ENCODE measurements around the gene HLCS.
A peak's percentile ranks its signal among the peaks of the same experiment; 100 is the strongest.
"Not testable (repeated sequence)": the region's sequence is repeated elsewhere in the genome, so short reads cannot be mapped to it uniquely, and the experiment has no call there.

Gene HLCS

DNA sequence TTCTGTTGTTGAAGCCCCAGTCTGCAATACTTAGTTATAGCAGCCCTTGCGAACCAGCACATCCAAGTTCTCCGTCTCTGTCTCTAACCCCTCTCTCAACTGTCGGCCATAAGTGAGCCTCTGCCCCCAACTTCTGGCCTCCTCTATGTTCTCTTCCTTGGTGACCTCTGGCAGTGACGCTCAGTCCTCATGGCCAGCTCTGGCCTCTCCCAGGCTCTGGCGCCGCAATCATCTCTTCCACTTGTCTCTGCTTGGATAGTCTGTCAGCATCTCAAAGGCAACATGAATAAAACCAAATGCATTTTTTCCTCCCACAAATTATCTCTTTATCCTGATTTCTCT is 8.4 kb upstream of the HLCS start:
- FAIRE-seq (no peak), DNase-seq (ENCODE audit: insufficient read length, low spot score) (no peak)
- TF ChIP-seq POLR2A (IDR thresholded peaks at IDR 0.05; ENCODE audit: low read depth, low read length), result no peak

DNA sequence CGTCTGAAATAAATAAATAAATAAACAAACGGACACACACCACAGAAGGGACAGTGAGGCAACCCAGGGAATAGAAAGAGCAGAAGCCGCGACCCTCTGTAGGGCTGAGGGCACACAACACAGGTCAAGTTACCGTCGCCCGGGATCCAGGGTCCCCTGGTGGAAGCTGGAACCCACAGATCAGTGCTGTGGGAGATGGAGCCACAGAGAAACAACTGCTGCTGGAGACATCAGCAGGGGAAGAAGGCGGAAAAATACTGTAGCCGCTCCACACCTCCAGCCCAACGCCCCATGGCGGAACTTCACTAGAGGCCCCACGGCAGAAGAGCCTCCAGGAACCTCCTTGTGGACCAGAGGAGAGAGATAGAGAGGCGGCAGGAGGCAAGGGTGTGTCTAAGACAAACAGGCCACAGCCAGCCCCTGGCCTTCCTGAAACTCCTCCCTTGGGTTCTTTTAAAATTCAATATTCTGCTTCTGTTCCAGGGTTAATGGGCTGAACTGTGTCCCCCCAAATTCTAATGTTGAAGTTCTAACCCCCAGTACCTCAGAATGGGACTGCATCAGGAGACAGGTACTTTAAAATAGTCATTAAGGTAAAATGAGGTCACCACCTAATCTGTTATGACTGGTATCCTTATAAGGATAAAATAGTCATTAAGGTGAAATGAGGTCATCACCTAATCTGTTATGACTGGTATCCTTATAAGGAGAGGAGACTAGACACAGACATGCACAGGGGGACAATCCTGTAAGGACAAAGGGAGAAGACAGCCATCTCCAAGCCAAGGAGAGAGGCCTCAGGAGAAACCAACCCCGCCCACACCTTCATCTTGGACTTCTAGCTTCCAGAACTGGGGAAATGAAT is 7.7 kb upstream of the HLCS start:
- no peak for TF ChIP-seq POLR2A (IDR thresholded peaks at IDR 0.05; ENCODE audit: low read depth, low read length)
- no peak for DNase-seq (ENCODE audit: insufficient read length, low spot score)
- FAIRE-seq, result no peak

DNA sequence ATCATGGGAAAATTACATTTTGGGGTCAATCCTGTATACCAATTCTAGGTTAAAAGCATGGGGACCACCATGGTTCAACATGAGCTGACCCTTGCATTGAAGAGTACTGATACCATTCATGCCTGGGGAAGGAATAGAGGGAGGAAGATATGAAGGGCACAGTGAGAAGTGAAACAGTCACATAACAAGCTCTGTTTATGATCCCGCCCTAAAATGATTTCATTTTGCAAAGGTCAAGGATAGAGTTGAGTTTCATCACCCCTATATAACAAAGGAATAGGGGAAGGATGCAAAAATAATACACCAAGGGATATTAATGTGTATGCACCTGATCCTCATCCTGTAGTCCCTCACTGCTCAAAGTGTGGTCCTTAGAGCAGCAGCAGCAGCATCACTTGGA is 2.5 kb upstream of the HLCS start:
- DNase-seq (ENCODE audit: insufficient read length, low spot score), result no peak
- no peak for TF ChIP-seq POLR2A (IDR thresholded peaks at IDR 0.05; ENCODE audit: low read depth, low read length)
- no peak for FAIRE-seq

DNA sequence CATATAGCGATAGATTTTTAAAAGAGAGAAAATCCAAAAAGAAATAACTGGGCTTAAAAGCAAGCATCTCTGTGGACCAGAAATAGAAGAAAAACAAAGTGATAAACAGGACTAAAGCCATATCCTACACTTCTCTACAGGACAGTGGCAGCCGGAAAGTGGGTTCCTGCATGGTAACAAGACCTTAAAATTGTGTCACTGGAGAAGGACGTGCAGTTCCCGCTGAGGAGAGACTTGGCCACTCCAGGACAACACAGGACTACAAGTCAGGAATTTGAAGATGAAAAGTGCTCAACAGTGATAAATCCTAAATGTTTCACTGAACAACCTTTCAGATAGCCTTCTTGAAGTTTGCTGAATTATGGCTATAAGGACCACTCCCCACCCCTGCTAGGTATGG is 1.9 kb upstream of the HLCS start:
- FAIRE-seq (no peak), DNase-seq (ENCODE audit: insufficient read length, low spot score) (no peak)
- TF ChIP-seq POLR2A (IDR thresholded peaks at IDR 0.05; ENCODE audit: low read depth, low read length), result no peak

DNA sequence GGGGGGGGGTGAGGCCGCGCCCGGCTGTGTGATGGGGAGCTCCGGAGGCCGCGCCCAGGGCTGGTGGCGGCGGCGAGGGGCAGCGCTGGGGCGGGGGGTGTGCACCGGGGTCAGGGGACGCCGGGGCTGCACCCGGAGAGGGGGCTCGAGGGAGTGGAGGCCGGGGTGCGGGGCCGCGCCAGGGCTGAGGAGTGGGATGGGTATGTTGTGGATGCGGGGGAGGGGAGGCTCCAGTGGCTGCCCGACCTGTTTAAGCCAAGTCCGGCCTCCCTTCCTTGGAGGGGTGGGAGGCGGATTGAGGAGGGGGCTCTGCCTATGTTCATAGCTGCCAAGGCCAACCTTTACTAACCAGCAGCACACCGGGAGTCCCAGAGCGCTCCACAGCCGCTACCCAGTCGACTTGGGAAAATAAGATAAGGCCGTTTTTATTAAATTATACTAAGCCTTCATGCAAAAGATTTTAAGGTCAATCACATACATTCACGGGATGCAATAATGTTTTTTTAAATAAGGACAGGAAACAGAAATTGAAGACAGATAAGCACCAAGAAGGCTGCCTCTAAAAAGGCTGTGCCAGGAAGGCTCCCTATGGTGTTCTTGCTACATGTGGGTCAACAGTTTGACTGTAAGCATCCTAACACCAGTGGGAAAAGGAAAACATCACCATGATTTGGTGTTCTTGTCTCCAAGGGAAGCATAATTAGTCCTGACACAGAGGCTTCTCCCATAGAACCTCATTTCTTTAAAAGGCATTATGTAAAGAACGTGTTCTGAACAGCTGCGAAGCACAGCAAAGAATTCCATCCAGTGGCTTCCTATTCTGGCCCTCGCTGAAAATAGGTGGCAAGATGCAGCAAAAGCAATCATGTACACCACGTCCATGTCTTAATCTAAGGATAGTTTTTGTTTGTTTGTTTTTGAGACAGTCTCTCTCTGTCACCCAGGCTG is 626 bp upstream of the HLCS start:
- no peak for TF ChIP-seq POLR2A (IDR thresholded peaks at IDR 0.05; ENCODE audit: low read depth, low read length)
- no peak for FAIRE-seq
- no peak for DNase-seq (ENCODE audit: insufficient read length, low spot score)

DNA sequence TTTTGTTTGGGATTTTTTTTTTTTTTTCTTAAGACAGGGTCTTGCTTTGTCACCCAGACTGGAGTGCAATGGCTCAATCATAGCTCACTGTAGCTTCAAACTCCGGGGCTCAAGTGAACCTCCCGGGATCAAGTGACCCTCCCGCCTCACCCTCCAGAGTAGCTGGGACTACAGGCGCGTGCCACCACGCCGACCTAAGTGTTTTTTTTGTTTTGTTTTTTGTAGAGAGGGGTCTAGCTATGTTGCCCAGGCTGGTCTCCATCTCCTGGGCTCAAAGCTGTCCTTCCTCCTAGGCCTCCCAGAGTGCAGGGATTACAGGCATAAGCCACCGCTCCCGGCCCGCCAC is 776 bp downstream of the HLCS start:
- no peak for TF ChIP-seq POLR2A (IDR thresholded peaks at IDR 0.05; ENCODE audit: low read depth, low read length)

DNA sequence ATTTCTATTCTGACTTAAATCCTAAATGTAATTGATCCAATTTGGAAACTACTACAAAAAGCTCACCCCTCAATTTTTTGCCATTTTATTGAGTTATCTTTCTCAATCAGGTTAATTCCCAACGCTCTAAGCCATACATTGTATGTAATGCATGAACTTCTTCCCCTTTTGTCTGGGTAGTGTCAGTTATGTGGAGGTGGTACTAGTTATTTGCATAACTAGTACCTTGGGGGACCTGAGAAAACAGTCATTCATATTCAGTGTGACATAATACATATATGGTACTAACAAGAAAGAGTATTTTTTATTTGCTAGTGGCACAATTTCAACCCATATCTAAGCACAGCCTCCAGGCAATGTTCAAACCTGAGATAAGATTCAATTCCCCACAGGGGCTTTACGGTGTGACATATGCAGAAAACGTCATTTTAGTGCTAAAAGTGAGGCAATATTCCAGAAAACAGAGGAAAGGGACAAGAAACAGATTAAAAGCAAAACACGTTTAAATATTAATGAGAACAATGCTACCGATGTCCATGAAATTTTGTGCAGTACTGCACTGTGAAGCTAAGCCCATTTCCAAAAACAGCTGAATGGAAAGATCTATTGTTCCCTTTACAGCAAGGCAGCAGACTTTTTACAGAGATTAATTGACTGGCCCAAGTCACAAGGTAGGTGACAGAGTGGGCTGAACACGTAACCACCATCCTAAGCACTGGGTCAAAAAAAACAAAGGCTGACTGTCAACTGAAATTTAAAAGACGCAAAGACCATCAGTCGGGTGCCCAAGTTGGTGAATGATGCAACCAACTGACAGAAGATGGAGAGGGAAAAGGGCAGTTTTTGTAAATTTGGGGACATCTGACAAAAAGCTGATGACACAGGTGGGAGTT is 1.4 kb downstream of the HLCS start:
- FAIRE-seq, result no peak
- TF ChIP-seq POLR2A (IDR thresholded peaks at IDR 0.05; ENCODE audit: low read depth, low read length), result no peak
- no peak for DNase-seq (ENCODE audit: insufficient read length, low spot score)

More for the DNA sequence above, 776 bp downstream of the HLCS start:
- FAIRE-seq (no peak), DNase-seq (ENCODE audit: insufficient read length, low spot score) (no peak)

DNA sequence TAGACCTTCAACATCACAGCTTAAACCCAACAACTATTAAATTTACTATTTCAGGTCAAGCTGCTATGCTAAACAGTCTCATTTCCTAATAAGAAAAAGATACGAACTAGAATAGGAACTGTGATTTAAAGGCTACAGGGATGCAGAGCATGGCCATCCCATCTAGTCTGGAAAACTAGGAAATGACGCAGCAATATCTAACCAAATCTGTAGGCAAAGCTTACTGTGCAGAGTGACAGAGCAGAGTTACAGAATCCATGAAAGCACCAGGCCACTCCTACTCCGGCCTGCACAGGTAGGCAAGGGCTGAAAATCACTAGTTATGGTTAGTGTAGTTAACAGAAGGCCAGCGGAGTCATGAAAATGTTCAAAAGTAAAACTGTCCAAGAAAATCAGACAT is 2.1 kb downstream of the HLCS start:
- TF ChIP-seq POLR2A (IDR thresholded peaks at IDR 0.05; ENCODE audit: low read depth, low read length), result no peak

DNA sequence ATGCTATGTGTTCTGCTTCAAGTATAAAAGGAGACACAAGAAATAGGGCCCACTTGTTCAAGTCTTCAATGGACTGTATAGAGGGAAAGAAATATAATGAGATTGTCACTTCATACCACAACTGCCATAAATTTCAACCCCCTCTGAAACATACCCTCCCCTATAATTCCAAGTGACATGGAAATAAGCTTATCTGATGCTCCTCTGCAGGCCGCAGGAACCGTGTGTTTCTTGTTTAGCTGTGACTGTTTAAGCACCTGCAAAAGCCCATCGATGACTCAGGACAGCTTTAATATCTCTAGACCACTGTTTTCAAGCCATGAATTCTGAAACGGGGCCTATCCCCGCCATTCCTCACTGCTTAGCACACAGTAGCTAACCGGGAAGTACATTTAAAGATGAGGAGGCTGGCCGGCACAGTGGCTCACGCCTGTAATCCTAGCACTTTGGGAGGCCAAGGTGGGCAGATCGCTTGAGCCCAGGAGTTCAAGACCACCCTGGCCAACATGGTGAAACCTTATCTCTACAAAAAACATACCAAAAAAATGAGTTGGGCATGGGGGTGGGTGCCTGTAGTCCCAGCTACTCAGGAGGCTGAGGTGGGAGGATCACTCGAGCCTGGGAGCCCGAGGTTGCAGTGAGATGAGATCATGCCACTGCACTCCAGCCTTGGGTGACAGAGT is 4.2 kb downstream of the HLCS start:
- TF ChIP-seq POLR2A (IDR thresholded peaks at IDR 0.05; ENCODE audit: low read depth, low read length), result no peak
- DNase-seq (ENCODE audit: insufficient read length, low spot score) (no peak), FAIRE-seq (no peak)

More for the DNA sequence above, 2.1 kb downstream of the HLCS start:
- DNase-seq (ENCODE audit: insufficient read length, low spot score) (no peak), FAIRE-seq (no peak)

DNA sequence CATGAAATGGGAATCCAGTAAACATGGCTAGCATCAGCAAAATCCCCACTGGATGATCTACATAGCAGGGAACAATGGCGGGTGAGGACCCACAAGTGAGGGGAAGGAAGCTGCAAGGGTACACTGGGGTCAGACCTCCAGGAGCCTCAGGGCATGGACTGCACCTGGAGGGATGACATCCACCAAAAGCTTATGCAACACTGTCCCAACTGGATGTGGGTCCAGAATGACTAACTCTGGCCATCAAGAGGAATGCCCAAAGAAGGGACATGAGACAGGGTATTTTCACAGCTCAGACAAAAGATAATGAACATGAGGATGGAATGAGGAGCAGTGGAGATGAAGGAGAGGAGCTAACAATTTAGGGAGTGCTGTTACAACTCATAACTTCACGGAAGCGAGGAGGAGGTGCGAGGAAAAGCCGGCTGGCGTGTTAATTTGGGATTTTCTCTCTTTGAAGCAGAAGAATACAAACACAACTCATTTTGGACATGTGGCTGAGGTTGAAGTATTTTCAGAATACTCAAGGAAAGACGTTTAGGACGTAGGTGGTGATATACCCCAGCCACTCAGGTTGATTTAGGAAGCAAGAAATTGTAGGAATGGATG is 5.7 kb downstream of the HLCS start:
- TF ChIP-seq POLR2A (IDR thresholded peaks at IDR 0.05; ENCODE audit: low read depth, low read length), result no peak
- FAIRE-seq (no peak), DNase-seq (ENCODE audit: insufficient read length, low spot score) (no peak)

DNA sequence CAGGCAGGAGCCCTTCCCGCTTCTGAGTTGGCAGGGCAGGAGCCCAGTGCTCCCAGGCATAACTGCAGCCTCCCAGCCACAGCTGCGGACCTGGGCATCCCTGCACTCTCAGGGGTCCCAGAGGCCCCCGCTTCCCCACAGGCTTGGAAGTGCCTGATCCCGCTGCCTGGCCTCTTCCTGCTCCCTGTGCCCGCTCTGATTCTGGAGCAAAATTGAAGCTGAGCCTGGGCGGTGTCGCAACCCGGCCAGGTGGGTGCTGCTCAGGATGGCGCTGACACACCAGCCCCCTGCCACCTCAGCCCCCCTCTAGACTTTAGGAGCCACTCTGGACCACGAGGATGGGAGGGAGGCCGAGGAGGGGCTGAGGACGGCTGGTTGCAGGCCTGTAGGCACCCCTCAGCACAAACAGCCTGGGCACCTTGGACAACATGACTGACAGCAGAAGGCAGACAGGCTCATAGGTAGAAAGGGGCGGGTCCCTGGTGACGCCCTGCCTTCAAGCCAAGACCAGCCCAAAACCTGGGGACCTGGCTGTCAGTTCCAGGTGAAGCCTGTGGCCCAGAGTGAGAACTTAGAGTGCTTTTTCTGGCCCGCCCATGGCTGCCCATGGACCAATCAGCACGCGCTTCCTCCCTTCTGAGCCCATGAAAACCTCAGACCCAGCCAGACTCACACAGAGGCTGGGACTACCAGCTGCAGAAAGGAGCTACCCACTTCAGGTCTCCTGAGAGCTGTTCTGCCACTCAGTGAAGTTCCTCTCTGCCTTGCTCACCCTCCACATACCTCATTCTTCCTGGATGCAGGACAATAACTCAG is 7.2 kb downstream of the HLCS start:
- DNase-seq (ENCODE audit: insufficient read length, low spot score) (no peak), FAIRE-seq (no peak)
- 0 out of 2 replicates have a peak, but pooled peaks have one; percentile 15 for TF ChIP-seq POLR2A (IDR thresholded peaks at IDR 0.05; ENCODE audit: low read depth, low read length)

DNA sequence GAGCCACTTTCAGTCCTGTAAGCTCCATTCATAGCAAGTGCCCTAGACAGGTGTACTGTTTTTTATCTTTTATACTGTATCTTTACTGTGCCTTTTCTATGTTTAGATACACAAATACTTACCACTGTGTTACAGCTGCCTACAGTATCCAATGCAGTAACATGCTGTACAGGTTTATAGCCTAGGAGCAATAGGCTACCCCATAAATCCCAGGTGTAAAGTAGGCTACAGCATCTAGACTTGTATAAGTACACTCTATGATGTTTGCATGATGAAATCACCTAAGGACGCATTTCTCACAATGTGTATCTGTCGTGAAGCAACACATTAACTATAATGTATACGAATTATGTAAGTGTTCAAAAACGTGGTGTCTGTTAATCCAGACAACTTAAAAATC is 10.7 kb downstream of the HLCS start:
- DNase-seq (ENCODE audit: insufficient read length, low spot score) (no peak), FAIRE-seq (no peak)
- no peak for TF ChIP-seq POLR2A (IDR thresholded peaks at IDR 0.05; ENCODE audit: low read depth, low read length)

DNA sequence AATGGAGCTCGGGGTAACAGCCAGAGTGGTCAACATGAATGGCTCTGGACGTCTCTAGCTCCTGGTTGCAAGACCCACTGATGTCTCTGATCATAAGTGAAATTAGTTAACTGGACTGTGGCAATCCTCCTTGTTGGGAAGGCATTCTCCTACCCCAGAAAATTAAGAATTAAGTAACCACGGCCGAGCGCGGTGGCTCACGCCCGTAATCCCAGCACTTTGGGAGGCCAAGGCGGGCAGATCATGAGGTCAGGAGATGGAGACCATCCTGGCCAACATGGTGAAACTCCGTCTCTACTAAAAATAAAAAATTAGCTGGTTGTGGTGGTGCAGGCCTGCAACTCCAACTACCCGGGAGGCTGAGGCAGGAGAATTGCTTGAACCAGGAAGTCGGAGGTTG is 14.1 kb downstream of the HLCS start:
- DNase-seq (ENCODE audit: insufficient read length, low spot score); FAIRE-seq: not testable (repeated sequence)

All from H54 (cell line).